ENCODE results near the gene GGA1. TPM values are rescaled to one million over a fixed set of nuclear protein-coding genes. Genes with fewer than 3 reads are reported as not detected.

The GGA1 gene, protein sequence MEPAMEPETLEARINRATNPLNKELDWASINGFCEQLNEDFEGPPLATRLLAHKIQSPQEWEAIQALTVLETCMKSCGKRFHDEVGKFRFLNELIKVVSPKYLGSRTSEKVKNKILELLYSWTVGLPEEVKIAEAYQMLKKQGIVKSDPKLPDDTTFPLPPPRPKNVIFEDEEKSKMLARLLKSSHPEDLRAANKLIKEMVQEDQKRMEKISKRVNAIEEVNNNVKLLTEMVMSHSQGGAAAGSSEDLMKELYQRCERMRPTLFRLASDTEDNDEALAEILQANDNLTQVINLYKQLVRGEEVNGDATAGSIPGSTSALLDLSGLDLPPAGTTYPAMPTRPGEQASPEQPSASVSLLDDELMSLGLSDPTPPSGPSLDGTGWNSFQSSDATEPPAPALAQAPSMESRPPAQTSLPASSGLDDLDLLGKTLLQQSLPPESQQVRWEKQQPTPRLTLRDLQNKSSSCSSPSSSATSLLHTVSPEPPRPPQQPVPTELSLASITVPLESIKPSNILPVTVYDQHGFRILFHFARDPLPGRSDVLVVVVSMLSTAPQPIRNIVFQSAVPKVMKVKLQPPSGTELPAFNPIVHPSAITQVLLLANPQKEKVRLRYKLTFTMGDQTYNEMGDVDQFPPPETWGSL
- total RNA-seq: 10 to 100 TPM; 59.9 to 61.2 TPM

DNA sequence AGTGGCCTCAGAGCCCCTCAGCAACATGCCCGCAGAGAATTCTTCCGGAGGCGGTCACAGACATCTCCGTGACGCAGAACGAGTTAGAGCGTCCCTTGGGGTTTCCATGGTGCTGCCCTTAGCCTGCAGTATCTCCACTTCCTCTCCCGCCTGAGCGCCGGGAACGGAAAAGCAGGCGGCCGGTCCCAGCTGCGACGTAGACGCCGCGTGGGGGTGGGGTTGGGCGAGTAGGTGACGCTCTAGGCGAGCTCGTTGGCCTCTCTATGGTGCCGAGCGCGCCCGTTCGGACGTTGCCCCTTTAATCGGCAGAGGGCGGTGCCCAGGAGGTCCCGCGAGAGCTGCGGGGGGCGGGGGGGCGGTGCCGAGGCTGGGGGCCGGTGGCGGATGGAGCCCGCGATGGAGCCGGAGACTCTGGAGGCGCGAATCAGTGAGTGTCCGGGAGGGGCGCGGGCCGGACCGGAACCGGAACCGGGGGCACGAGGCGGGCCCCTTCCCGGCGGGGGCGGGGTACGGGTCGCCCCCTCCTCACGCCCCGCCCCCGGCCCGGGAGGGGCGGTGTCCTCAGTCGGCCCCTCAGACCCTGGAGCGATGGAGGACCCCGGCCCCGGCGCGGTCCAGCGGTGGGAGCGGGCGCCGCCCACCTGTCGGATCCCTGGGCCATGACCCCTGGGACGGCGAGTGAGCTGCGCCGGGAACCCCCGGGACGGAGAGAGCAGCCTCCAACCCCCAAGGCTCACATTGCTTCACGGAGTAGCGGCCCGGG is at the start of gene GGA1:
TSS of gene GGA1 (plus strand) at position 358 of the 763 bp plus-strand sequence. CDS start at position 385, 27 bp downstream.
- DNase-seq (ENCODE audit: low spot score) (peak; percentile 79), ATAC-seq (ENCODE audit: insufficient number of reproducible peaks, low FRiP score, low read depth) (peak; percentile 76)
- Histone ChIP-seq H3K4me3 (peak within 1 kb of the TSS; percentile 74), H3K27me3 (replicated peaks; ENCODE audit: insufficient read depth) (no peaks in the 10 kb centered on the region), H3K27ac (peak within 1 kb of the TSS; percentile 91 to 94), H3K9me3 (no peaks in the 10 kb centered on the region), H3K36me3 (no peaks in the 10 kb centered on the region), H3K4me1 (ENCODE audit: control insufficient read depth in 1 of 2, low read depth in 2 of 2) (peaks cover 14 to 41% of the 10 kb centered on the region in 2 donors)
- TF ChIP-seq CTCF (IDR thresholded peaks at IDR 0.05): peak; percentile 12

DNA sequence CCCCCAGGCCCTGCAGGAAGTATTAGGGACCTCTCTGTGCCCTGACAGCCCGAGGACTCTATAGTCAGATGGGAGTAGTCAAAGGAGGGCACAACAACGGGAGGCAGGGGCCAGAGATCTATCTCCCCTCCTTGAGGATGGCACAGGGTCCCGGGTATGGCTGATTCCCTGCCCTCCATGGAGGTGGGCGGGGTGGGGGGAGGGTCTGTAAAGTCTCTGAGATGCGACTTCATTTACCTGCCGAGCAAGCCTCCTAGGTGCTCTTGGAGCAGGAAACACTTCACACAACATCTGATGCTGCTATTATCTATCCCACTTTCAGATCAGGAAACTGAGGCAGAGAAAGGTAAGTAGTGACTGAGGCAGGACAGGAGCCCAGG is 49.1 kb upstream of the GGA1 start:
- ATAC-seq (ENCODE audit: insufficient number of reproducible peaks, low FRiP score, low read depth) (no peak), DNase-seq (ENCODE audit: low spot score) (no peak)
- H3K27me3 ChIP-seq (replicated peaks; ENCODE audit: insufficient read depth): no peaks in the 10 kb centered on the region
- no peaks in the 10 kb centered on the region for H3K36me3 ChIP-seq
- TF ChIP-seq CTCF (IDR thresholded peaks at IDR 0.05): no peak
- no peaks in the 10 kb centered on the region for H3K9me3 ChIP-seq
- peaks cover 26 to 47% of the 10 kb centered on the region in 2 donors for H3K4me1 ChIP-seq (ENCODE audit: control insufficient read depth in 1 of 2, low read depth in 2 of 2)
- H3K27ac ChIP-seq: peak overlapping the region; percentile 99 to 100
- peak overlapping the region; percentile 95 for H3K4me3 ChIP-seq

- Histone ChIP-seq H3K4me3 (peak within 1 kb of the TSS; percentile 95), H3K4me1 (ENCODE audit: control insufficient read depth in 1 of 2, low read depth in 2 of 2) (peaks cover 32 to 52% of the 10 kb centered on the region in 2 donors), H3K27me3 (replicated peaks; ENCODE audit: insufficient read depth) (no peaks in the 10 kb centered on the region), H3K9me3 (no peaks in the 10 kb centered on the region), H3K27ac (peak within 1 kb of the TSS; percentile 99 to 100), H3K36me3 (no peaks in the 10 kb centered on the region)
- no peak for DNase-seq (ENCODE audit: low spot score)
- TF ChIP-seq CTCF (IDR thresholded peaks at IDR 0.05): no peak
- ATAC-seq (ENCODE audit: insufficient number of reproducible peaks, low FRiP score, low read depth): no peak
Observed at GRCh38 chr22:37559901-37560607, 48.6 kb upstream of the GGA1 start, which contains the start of gene CDC42EP1. Gene CDC42EP1, plus strand, starts transcription at chr22:37560480. Its CDS starts 5,870 bp downstream, at chr22:37566350.

- DNase-seq (ENCODE audit: low spot score) (no peak), ATAC-seq (ENCODE audit: insufficient number of reproducible peaks, low FRiP score, low read depth) (peak; percentile 31)
- no peaks in the 10 kb centered on the region for H3K27me3 ChIP-seq (replicated peaks; ENCODE audit: insufficient read depth)
- H3K4me3 ChIP-seq: peak overlapping the region; percentile 95
- H3K36me3 ChIP-seq: no peaks in the 10 kb centered on the region
- peak overlapping the region; percentile 99 to 100 for H3K27ac ChIP-seq
- no peak for TF ChIP-seq CTCF (IDR thresholded peaks at IDR 0.05)
- H3K9me3 ChIP-seq: no peaks in the 10 kb centered on the region
- H3K4me1 ChIP-seq (ENCODE audit: control insufficient read depth in 1 of 2, low read depth in 2 of 2): peaks cover 37 to 59% of the 10 kb centered on the region in 2 donors
Observed at GRCh38 chr22:37560608-37561211, 47.9 kb upstream of the GGA1 start.
